Fibroblast of lung (primary cell): Measurements from ENCODE around the gene GPR108.

Source experiments
- EZH2 ChIP-seq: IDR thresholded peaks from 2 replicates; pipeline ENCODE4 v1.5.1; 2012; ENCODE audit warnings: low read length, control low read depth, mild to moderate bottlenecking; ENCODE audit errors: missing control alignments
- TF ChIP-seq, protein P1 (sequence below), 2 donors: IDR thresholded peaks in 1 of 2; conservative IDR thresholded peaks in 1 of 2; 1 replicate in 1 of 2; 2 replicates in 1 of 2; pipeline ENCODE4 v1.5.1; 2011 to 2012; ENCODE audit warnings: low read length in 2 of 2, control low read depth in 1 of 2, inconsistent platforms in 1 of 2, low read depth in 1 of 2, mild to moderate bottlenecking in 1 of 2

DNA sequence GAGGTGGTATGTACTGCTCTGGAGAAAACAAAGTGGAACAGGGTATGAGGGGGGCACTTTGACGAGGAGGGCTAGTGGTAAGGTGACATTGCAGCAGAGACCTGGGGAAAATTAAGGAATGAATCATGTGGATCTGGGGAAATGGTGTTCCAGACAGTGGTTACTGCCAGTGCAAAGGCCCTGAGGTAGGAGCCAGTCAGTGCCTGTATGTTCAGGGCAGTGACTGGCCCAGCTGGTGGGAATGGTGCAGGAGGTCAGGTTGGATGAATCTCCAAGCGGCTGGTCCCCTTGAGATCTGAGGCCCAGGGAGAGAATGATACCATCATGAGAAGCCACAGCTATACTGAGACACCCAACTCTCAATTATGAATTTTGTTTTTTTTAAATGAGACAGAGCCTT lies 40.1 kb upstream of the GPR108 start:
- TF ChIP-seq, protein P1, sequence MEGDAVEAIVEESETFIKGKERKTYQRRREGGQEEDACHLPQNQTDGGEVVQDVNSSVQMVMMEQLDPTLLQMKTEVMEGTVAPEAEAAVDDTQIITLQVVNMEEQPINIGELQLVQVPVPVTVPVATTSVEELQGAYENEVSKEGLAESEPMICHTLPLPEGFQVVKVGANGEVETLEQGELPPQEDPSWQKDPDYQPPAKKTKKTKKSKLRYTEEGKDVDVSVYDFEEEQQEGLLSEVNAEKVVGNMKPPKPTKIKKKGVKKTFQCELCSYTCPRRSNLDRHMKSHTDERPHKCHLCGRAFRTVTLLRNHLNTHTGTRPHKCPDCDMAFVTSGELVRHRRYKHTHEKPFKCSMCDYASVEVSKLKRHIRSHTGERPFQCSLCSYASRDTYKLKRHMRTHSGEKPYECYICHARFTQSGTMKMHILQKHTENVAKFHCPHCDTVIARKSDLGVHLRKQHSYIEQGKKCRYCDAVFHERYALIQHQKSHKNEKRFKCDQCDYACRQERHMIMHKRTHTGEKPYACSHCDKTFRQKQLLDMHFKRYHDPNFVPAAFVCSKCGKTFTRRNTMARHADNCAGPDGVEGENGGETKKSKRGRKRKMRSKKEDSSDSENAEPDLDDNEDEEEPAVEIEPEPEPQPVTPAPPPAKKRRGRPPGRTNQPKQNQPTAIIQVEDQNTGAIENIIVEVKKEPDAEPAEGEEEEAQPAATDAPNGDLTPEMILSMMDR (conservative IDR thresholded peaks at IDR 0.05 in 1 of 2, IDR thresholded peaks at IDR 0.05 in 1 of 2; ENCODE audit: low read depth in 1 of 2, low read length in 2 of 2) = no peak
- TF ChIP-seq EZH2 = no peak
